Activated CD4-positive, alpha-beta memory T cell treated with anti-CD3 and anti-CD28 coated beads, Interleukin-2, amount 10 ng/mL, durations not matched to agents 7 days and 5 days (primary cell): ENCODE measurements around the gene SPHK1. TPM values are rescaled to one million over a fixed set of nuclear protein-coding genes. Genes with fewer than 3 reads are reported as not detected.

Source experiments
- CTCF ChIA-PET: fragments of 350-600 bp; sonication (Branson Sonifier 250); formaldehyde crosslinking; loops from one replicate; lab custom pipeline; 2021; ENCODE audit warnings: antibody characterized with exemption, inconsistent platforms; lab: Charles Lee
- POLR2A ChIA-PET: fragments of 350-600 bp; sonication (Branson Sonifier 250); formaldehyde crosslinking; loops from one replicate; lab custom pipeline; 2021; ENCODE audit warnings: antibody characterized with exemption; lab: Charles Lee
- DNase-seq: peaks from one replicate; pipeline ENCODE4 v3.0.0-alpha.2; 2020
- H3K27ac Mint-ChIP-seq: one replicate; pipeline ENCODE4 v1.8.0; 2021; ENCODE audit warnings: mild to moderate bottlenecking, mixed read lengths
- H3K27me3 Mint-ChIP-seq: one replicate; pipeline ENCODE4 v1.8.0; 2021; ENCODE audit warnings: mixed read lengths
- H3K36me3 Mint-ChIP-seq: one replicate; pipeline ENCODE4 v1.8.0; 2021; ENCODE audit warnings: low read depth, mixed read lengths
- H3K4me1 Mint-ChIP-seq: one replicate; pipeline ENCODE4 v1.8.0; 2021; ENCODE audit warnings: mixed read lengths
- H3K4me3 Mint-ChIP-seq: one replicate; pipeline ENCODE4 v1.8.0; 2021; ENCODE audit warnings: mild to moderate bottlenecking, mixed read lengths
- H3K9me3 Mint-ChIP-seq: one replicate; pipeline ENCODE4 v1.8.0; 2021; ENCODE audit warnings: mixed read lengths
- total RNA-seq, 2 experiments: library from RNA; stranded (reverse); gene quantifications; one replicate each; pipeline ENCODE4 v1.2.3, GENCODE V29; 2021

The SPHK1 gene
- total RNA-seq, 2 experiments from 2014 or later = 2.8 to 3.4 TPM

- no peaks in the 10 kb centered on the region for H3K9me3 Mint-ChIP-seq
- H3K27me3 Mint-ChIP-seq = no peaks in the 10 kb centered on the region
- POLR2A ChIA-PET = no interaction called here
- peaks cover under 1% of the 10 kb centered on the region for H3K4me1 Mint-ChIP-seq
- DNase-seq = no peak
- H3K4me3 Mint-ChIP-seq = no peak overlapping the region
- H3K27ac Mint-ChIP-seq = no peak overlapping the region
- peaks cover 9% of the 10 kb centered on the region for H3K36me3 Mint-ChIP-seq
- CTCF ChIA-PET = interaction anchor here (0.6 kb wide), 1 partner anchor 270 kb away, joined by 3 read pairs; no protein-coding TSS in a partner anchor
These were observed 6.8 kb downstream of the SPHK1 start for GRCh38 chr17:76391200-76391715.

DNA sequence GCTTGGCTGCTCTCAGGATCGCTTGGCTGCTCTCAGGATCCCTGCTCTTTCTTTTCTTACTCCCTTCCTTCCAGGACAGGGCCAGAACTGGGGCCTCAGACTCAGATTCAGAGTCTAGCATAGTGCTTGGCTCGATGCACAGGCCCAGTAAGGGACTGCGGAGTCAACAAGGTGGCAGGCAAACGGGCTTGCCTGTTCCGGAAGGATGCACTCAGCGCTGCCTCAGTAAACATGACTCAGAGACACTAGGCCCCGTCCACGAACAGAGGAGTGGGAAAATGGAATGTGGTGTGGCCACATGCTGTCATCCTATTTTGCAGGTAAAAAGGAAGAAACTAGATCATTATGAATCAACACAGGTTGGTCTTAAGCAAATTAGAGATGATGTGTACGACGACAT lies 9.8 kb downstream of the SPHK1 start:
- POLR2A ChIA-PET = no interaction called here
- no peaks in the 10 kb centered on the region for H3K4me1 Mint-ChIP-seq
- CTCF ChIA-PET = no interaction called here
- H3K27me3 Mint-ChIP-seq = no peaks in the 10 kb centered on the region
- H3K4me3 Mint-ChIP-seq = no peak overlapping the region
- H3K36me3 Mint-ChIP-seq = peaks cover 23% of the 10 kb centered on the region
- no peak for DNase-seq
- H3K9me3 Mint-ChIP-seq = no peaks in the 10 kb centered on the region
- no peak overlapping the region for H3K27ac Mint-ChIP-seq

DNA sequence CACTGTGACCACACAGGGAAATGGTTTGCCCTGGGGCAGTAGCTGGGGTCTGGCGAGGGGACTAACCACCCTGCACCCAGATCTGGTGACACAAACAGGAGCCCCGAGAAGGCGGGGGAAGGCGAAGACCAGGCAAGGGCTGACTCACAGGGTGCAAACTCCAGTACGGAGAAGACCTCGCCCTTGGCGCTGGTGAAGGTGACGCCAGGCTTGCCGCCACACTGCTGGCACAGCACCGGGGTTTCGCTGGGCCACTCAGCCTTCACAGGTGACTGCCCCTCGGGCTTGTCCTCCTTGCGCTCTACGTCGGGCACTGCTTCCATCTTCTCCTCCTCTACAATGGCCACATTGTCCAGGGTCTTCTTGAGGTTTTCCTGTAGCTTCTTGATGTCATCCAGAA lies 11.6 kb downstream of the SPHK1 start:
- CTCF ChIA-PET = interaction anchor here (1.7 to 4.3 kb wide), 5 partner anchors 11 to 116 kb away, joined by 5 to 111 read pairs (median 51); partner anchors contain the start of genes PRPSAP1 and SPHK1
- Mint-ChIP-seq H3K4me1 (no peaks in the 10 kb centered on the region), H3K27me3 (no peaks in the 10 kb centered on the region), H3K4me3 (no peak overlapping the region), H3K36me3 (peaks cover 36% of the 10 kb centered on the region), H3K27ac (no peak overlapping the region), H3K9me3 (no peaks in the 10 kb centered on the region)
- no peak for DNase-seq
- POLR2A ChIA-PET = interaction anchor here (3.5 kb wide), 1 partner anchor 10 kb away, joined by 22 read pairs; the partner anchor contains the start of gene SPHK1

- Mint-ChIP-seq H3K27ac (no peak overlapping the region), H3K27me3 (no peaks in the 10 kb centered on the region), H3K4me3 (no peak overlapping the region), H3K9me3 (no peaks in the 10 kb centered on the region), H3K4me1 (no peaks in the 10 kb centered on the region), H3K36me3 (peaks cover 44% of the 10 kb centered on the region)
- no peak for DNase-seq
- ChIA-PET POLR2A (interaction anchor here (0.6 to 3.5 kb wide), 5 partner anchors 12 to 160 kb away, joined by 3 to 22 read pairs (median 3); partner anchors contain the start of gene SPHK1), CTCF (interaction anchor here (0.8 to 4.3 kb wide), 31 partner anchors 11 to 383 kb away, joined by 3 to 111 read pairs (median 5); partner anchors contain the start of genes EXOC7, PRPSAP1, QRICH2 and RHBDF2)
These were observed 12.8 kb downstream of the SPHK1 start for GRCh38 chr17:76397184-76397583.

DNA sequence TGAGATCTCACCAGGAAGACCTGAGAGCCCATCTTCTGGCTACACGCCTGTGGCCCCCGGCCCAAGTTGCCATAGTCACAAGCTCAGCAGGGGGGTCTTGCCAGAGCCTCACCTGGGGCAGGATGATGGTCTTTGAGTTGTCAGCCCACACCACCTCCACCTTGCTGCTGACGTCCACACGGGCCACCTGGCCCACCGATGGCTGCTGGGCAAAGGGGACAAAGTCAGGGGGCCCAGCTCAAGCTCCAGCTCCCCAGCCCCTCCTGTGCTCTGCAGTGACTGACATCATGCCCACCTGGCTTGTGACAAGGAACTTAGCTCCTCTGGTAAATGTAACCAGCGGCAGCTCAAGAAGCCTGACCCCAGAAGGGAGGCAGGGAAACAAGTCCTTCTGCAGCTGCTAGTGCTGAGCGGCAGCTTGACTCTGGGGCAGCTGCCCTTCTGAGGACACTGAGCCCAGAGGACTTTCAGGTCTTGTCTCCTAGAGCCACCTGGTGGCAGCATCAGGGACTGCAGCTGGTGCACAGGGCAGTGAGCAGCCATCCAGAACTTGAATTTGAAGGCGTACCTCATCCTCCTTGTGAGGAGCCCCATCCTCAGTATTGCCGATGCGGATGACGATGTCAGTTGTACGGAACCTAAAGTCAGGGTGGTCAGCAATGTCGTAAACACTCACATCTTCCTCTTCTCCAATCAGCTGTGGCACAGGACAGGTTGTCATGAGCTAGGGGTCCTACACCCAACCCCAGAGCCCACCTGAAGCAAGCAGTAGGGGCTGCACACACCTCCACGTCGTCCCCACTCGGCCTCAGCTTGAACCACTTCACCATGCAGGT lies 13.5 kb downstream of the SPHK1 start:
- Mint-ChIP-seq H3K9me3 (no peaks in the 10 kb centered on the region), H3K27ac (no peak overlapping the region), H3K4me1 (no peaks in the 10 kb centered on the region), H3K27me3 (no peaks in the 10 kb centered on the region), H3K4me3 (no peak overlapping the region), H3K36me3 (peaks cover 52% of the 10 kb centered on the region)
- POLR2A ChIA-PET = interaction anchor here (0.6 to 3.5 kb wide), 6 partner anchors 12 to 159 kb away, joined by 3 to 22 read pairs (median 4); partner anchors contain the start of genes PRPSAP1 and SPHK1
- CTCF ChIA-PET = interaction anchor here (0.8 to 4.3 kb wide), 43 partner anchors 10 to 386 kb away, joined by 3 to 111 read pairs (median 4); partner anchors contain the start of genes EXOC7, PRPSAP1, QRICH2 and RHBDF2
- DNase-seq = peak; percentile 87

GRCh38 chr17:76398523-76399174 lies 14.2 kb downstream of the SPHK1 start:
- DNase-seq = no peak
- H3K27me3 Mint-ChIP-seq = no peaks in the 10 kb centered on the region
- CTCF ChIA-PET = interaction anchor here (0.7 to 4.3 kb wide), 33 partner anchors 10 to 387 kb away, joined by 3 to 111 read pairs (median 6); partner anchors contain the start of genes EXOC7, PRPSAP1, QRICH2 and RHBDF2
- no peak overlapping the region for H3K4me3 Mint-ChIP-seq
- no peaks in the 10 kb centered on the region for H3K4me1 Mint-ChIP-seq
- H3K9me3 Mint-ChIP-seq = no peaks in the 10 kb centered on the region
- H3K36me3 Mint-ChIP-seq = peaks cover 53% of the 10 kb centered on the region
- POLR2A ChIA-PET = interaction anchor here (1.2 to 3.5 kb wide), 3 partner anchors 13 to 96 kb away, joined by 3 to 22 read pairs (median 7); partner anchors contain the start of genes PRPSAP1 and SPHK1
- no peak overlapping the region for H3K27ac Mint-ChIP-seq

DNA sequence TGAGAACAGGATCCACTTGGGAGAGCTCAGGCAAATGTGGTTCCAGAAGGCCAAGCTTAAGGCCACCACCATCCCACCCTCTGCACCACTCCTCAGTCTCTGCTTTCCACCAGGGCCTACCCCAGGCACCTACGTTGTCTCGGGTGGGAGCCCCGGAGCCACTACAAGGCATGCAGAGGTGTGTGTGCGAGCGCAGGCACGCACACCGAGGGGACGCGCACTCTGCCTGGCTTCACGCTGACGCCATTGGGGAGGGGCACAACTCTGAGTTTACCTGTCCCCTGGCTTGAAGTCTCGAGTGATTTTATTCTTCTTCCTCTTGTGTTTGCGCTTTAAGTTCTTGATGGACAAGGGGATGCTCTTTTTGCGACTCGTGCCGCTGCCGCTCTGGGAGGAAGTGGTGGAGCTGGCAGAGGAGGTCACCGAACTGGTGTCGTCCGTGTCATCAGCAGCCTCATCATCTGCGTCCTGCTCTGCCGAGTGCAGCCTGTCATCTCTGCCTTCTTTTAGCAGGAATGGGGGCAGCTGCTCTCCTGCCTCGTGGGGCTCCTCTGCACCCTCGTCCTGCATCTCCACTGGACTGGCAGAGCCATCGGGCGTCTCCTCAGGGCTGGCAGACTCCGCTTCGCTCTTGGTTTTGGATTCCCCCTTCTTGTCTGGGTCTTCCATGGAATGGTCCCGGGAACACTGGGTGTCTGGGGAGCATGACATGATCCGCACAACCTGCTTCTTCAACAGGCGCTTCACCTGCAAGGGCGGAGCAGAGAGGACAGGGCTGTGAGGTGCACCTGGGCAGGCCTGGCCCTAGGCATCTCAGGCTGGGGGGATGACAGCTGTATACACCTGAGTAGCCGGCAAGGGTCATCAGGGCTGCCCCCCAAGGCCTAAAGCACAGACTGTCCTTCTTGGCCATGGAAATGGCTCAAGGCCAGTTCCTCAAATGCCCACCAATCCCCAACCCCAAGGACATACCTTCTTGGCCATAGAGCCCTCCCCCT lies 15.1 kb downstream of the SPHK1 start:
- POLR2A ChIA-PET = interaction anchor here (3.5 kb wide), 1 partner anchor 14 kb away, joined by 22 read pairs; the partner anchor contains the start of gene SPHK1
- CTCF ChIA-PET = interaction anchor here (0.7 to 4.3 kb wide), 13 partner anchors 9 to 374 kb away, joined by 3 to 111 read pairs (median 11); partner anchors contain the start of genes PRPSAP1, RHBDF2 and SPHK1
- H3K9me3 Mint-ChIP-seq = no peaks in the 10 kb centered on the region
- H3K4me1 Mint-ChIP-seq = no peaks in the 10 kb centered on the region
- no peaks in the 10 kb centered on the region for H3K27me3 Mint-ChIP-seq
- no peak for DNase-seq
- H3K4me3 Mint-ChIP-seq = no peak overlapping the region
- H3K27ac Mint-ChIP-seq = no peak overlapping the region
- peaks cover 57% of the 10 kb centered on the region for H3K36me3 Mint-ChIP-seq

DNA sequence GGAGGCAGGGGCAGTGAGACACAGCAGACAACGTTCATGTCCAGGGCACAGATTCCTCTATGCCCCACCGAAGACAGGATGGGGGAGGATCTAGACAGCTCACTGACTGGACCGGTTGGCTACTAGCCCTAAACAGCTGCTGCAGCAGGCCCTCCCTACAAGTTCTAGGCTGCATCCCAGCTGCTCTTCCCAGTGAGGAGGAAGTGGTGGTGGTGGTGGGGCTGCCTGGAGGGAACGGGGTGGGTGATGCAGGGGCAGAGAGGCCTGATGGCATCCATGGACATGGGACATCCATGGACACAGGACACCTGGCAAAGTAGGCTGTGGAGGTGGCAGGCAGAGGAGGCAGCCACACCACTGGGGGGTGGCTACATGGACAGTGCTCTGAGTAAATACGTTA lies 18.3 kb downstream of the SPHK1 start:
- Mint-ChIP-seq H3K27me3 (no peaks in the 10 kb centered on the region), H3K27ac (no peak overlapping the region), H3K36me3 (peaks cover 55% of the 10 kb centered on the region), H3K4me1 (peaks cover under 1% of the 10 kb centered on the region), H3K9me3 (no peaks in the 10 kb centered on the region), H3K4me3 (no peak overlapping the region)
- ChIA-PET CTCF (interaction anchor here (1.8 kb wide), 1 partner anchor 9 kb away, joined by 5 read pairs; no protein-coding TSS in a partner anchor), POLR2A (no interaction called here)
- DNase-seq = no peak

- Mint-ChIP-seq H3K36me3 (peaks cover 42% of the 10 kb centered on the region), H3K9me3 (no peaks in the 10 kb centered on the region), H3K27ac (no peak overlapping the region), H3K27me3 (no peaks in the 10 kb centered on the region), H3K4me3 (no peak overlapping the region), H3K4me1 (peaks cover 5% of the 10 kb centered on the region)
- POLR2A ChIA-PET = no interaction called here
- DNase-seq = no peak
- CTCF ChIA-PET = interaction anchor here (2.3 kb wide), 1 partner anchor 105 kb away, joined by 6 read pairs; no protein-coding TSS in a partner anchor
These were observed 19.8 kb downstream of the SPHK1 start for GRCh38 chr17:76404256-76404655.

DNA sequence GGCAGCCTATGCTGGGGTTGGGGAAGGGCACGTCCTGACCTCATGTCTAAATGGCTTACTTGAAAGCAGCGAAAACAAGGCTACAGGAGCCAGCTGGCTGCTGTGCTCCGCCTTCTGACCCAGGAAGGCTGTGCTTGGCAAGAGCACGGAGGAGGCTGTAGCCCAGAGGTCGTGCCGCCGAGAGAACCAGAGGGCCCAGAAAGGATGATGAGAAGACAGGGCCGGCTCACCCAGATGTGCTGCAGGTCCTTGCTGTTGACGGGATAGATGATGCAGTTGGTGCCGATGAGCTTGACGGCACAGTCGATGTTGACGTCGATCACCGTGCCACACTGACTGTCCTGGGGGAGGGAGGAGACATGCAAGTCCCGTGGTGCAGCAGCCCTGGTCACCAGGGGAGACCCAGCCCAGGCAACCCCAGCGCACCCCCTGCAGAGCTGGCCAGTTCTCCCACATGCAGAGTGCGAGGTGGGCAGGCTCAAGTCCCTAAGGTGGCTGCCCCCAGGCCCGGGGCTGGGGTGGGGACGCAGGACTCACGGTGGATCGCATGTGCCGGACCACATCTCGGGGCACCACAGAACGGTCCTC lies 20.7 kb downstream of the SPHK1 start:
- POLR2A ChIA-PET = no interaction called here
- Mint-ChIP-seq H3K4me1 (peaks cover 5% of the 10 kb centered on the region), H3K36me3 (peaks cover 36% of the 10 kb centered on the region), H3K27ac (no peak overlapping the region), H3K4me3 (no peak overlapping the region), H3K27me3 (no peaks in the 10 kb centered on the region), H3K9me3 (no peaks in the 10 kb centered on the region)
- CTCF ChIA-PET = interaction anchor here (0.6 to 2.3 kb wide), 4 partner anchors 9 to 106 kb away, joined by 3 to 6 read pairs (median 4); no protein-coding TSS in a partner anchor
- DNase-seq = no peak

DNA sequence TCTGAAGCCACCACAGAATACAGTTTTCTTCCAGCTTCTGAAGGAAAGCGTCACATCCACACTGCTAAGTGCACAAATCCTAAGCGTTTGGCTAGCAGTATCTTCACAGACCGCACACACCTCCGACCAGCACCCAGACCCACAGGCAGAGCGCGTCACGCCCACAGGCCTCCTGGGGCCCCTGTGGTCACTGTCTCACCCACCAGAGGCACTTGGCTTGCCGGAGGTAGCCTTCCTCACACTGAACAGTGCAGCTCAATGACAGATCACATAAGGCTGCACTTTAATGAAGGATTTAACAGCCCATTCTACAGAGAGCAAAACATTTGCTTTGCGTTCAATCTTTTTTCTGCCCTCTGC lies 21.2 kb downstream of the SPHK1 start:
- POLR2A ChIA-PET = no interaction called here
- peaks cover 5% of the 10 kb centered on the region for H3K4me1 Mint-ChIP-seq
- no peak overlapping the region for H3K27ac Mint-ChIP-seq
- H3K36me3 Mint-ChIP-seq = peaks cover 33% of the 10 kb centered on the region
- CTCF ChIA-PET = interaction anchor here (0.6 to 2.3 kb wide), 4 partner anchors 8 to 106 kb away, joined by 3 to 6 read pairs (median 4); no protein-coding TSS in a partner anchor
- H3K4me3 Mint-ChIP-seq = no peak overlapping the region
- no peaks in the 10 kb centered on the region for H3K9me3 Mint-ChIP-seq
- H3K27me3 Mint-ChIP-seq = no peaks in the 10 kb centered on the region
- DNase-seq = no peak
